22Rv1 (cell line): ENCODE results near the gene LMF2.

ENCODE experiments used
- ZFX ChIP-seq: fragments of 450-650 bp; IDR thresholded peaks from 2 replicates; pipeline ENCODE4 v1.6.1; 2017; ENCODE audit warnings: antibody characterized with exemption, borderline replicate concordance
- TF ChIP-seq, protein P1 (sequence below): fragments of 450-650 bp; IDR thresholded peaks from 2 replicates; pipeline ENCODE4 v1.5.1; 2017; ENCODE audit warnings: mild to moderate bottlenecking

GRCh38 chr22:50456026-50456425 lies 51.5 kb downstream of the LMF2 start:
- TF ChIP-seq, protein P1, sequence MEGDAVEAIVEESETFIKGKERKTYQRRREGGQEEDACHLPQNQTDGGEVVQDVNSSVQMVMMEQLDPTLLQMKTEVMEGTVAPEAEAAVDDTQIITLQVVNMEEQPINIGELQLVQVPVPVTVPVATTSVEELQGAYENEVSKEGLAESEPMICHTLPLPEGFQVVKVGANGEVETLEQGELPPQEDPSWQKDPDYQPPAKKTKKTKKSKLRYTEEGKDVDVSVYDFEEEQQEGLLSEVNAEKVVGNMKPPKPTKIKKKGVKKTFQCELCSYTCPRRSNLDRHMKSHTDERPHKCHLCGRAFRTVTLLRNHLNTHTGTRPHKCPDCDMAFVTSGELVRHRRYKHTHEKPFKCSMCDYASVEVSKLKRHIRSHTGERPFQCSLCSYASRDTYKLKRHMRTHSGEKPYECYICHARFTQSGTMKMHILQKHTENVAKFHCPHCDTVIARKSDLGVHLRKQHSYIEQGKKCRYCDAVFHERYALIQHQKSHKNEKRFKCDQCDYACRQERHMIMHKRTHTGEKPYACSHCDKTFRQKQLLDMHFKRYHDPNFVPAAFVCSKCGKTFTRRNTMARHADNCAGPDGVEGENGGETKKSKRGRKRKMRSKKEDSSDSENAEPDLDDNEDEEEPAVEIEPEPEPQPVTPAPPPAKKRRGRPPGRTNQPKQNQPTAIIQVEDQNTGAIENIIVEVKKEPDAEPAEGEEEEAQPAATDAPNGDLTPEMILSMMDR, result no peak
- TF ChIP-seq ZFX, result no peak
